ENCODE data around the gene GALNT11. TPM values are rescaled to one million over a fixed set of nuclear protein-coding genes. Genes with fewer than 3 reads are reported as not detected.

The GALNT11 gene

GRCh38 chr7:152158801-152159587, 133.5 kb downstream of the GALNT11 start:
- H2BK5ac ChIP-seq (ENCODE audit: low read length): no peak overlapping the region
- no peak overlapping the region for H3K9ac ChIP-seq (ENCODE audit: low read length)
- H3K23ac ChIP-seq (ENCODE audit: low read length): no peak overlapping the region
- H2AK5ac ChIP-seq (ENCODE audit: low read length): no peak overlapping the region
- no peak overlapping the region for H3K27ac ChIP-seq (ENCODE audit: low read depth, low read length)
- no peaks in the 10 kb centered on the region for H3K27me3 ChIP-seq (ENCODE audit: insufficient read depth, low read length, poor library complexity)
- no peaks in the 10 kb centered on the region for H3K79me1 ChIP-seq (ENCODE audit: low read length)
- no peak overlapping the region for H3K4me3 ChIP-seq (ENCODE audit: low read length)
- H3K79me2 ChIP-seq (ENCODE audit: control insufficient read depth, insufficient read depth, low read length): no peaks in the 10 kb centered on the region
- no peak overlapping the region for H2BK120ac ChIP-seq (ENCODE audit: low read depth, low read length)
- no peak overlapping the region for H3K56ac ChIP-seq (ENCODE audit: low read length)
- peaks cover 8% of the 10 kb centered on the region for H3K36me3 ChIP-seq (ENCODE audit: control insufficient read depth, insufficient read depth, low read length)
- no peak overlapping the region for H4K8ac ChIP-seq (ENCODE audit: low read depth, low read length)
- DNase-seq: no peak
- H3K4me2 ChIP-seq (ENCODE audit: low read length): no peak overlapping the region
- H3K4me1 ChIP-seq (ENCODE audit: control insufficient read depth, low read depth, low read length): no peaks in the 10 kb centered on the region
- H4K5ac ChIP-seq (ENCODE audit: low read length): no peak overlapping the region
- WGBS (ENCODE audit: extremely low coverage, insufficient coverage, low lambda C conversion rate): no CpG with 5 or more reads among the region's 11 CpGs
- H2BK15ac ChIP-seq (replicated peaks; ENCODE audit: low read depth): no peak overlapping the region
- H3K4ac ChIP-seq (ENCODE audit: low read depth, low read length): no peak overlapping the region
- H3K18ac ChIP-seq (ENCODE audit: low read length): no peak overlapping the region

GRCh38 chr7:152161171-152161570, 135.7 kb downstream of the GALNT11 start:
- no peak overlapping the region for H3K4ac ChIP-seq (ENCODE audit: low read depth, low read length)
- no peaks in the 10 kb centered on the region for H3K79me2 ChIP-seq (ENCODE audit: control insufficient read depth, insufficient read depth, low read length)
- peaks cover 8% of the 10 kb centered on the region for H3K36me3 ChIP-seq (ENCODE audit: control insufficient read depth, insufficient read depth, low read length)
- no peak overlapping the region for H3K18ac ChIP-seq (ENCODE audit: low read length)
- no peak overlapping the region for H2AK5ac ChIP-seq (ENCODE audit: low read length)
- no peak overlapping the region for H4K5ac ChIP-seq (ENCODE audit: low read length)
- no peak overlapping the region for H3K27ac ChIP-seq (ENCODE audit: low read depth, low read length)
- no peaks in the 10 kb centered on the region for H3K4me1 ChIP-seq (ENCODE audit: control insufficient read depth, low read depth, low read length)
- H4K8ac ChIP-seq (ENCODE audit: low read depth, low read length): no peak overlapping the region
- H3K23ac ChIP-seq (ENCODE audit: low read length): no peak overlapping the region
- no peak overlapping the region for H3K9ac ChIP-seq (ENCODE audit: low read length)
- no peak for DNase-seq
- H3K79me1 ChIP-seq (ENCODE audit: low read length): no peaks in the 10 kb centered on the region
- H3K56ac ChIP-seq (ENCODE audit: low read length): no peak overlapping the region
- H2BK15ac ChIP-seq (replicated peaks; ENCODE audit: low read depth): no peak overlapping the region
- no peak overlapping the region for H3K4me3 ChIP-seq (ENCODE audit: low read length)
- no peaks in the 10 kb centered on the region for H3K27me3 ChIP-seq (ENCODE audit: insufficient read depth, low read length, poor library complexity)
- no peak overlapping the region for H3K4me2 ChIP-seq (ENCODE audit: low read length)
- H2BK5ac ChIP-seq (ENCODE audit: low read length): no peak overlapping the region
- H2BK120ac ChIP-seq (ENCODE audit: low read depth, low read length): no peak overlapping the region

DNA sequence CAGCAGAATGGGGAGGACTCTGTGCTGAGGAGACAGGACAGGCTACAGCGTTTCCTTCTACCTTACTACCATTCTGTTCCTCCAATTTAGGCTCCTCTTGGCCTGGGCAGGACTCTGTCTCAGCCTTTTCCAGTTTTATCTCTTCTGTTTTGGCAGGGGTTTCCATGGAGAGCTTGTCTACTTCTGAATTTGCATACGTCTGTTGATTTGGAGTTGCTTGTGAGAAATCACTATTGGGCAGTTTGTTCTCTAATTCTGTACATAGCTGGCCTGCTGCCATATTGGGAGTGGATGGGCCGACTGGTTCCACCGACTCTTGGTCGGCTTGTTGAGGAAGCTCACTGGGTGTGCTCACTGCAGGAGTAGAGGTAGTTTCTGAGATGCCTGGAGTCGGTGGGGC, 136.8 kb downstream of the GALNT11 start:
- no peak overlapping the region for H3K18ac ChIP-seq (ENCODE audit: low read length)
- H4K5ac ChIP-seq (ENCODE audit: low read length): no peak overlapping the region
- no peak overlapping the region for H3K27ac ChIP-seq (ENCODE audit: low read depth, low read length)
- H3K79me1 ChIP-seq (ENCODE audit: low read length): no peaks in the 10 kb centered on the region
- H3K36me3 ChIP-seq (ENCODE audit: control insufficient read depth, insufficient read depth, low read length): peaks cover 8% of the 10 kb centered on the region
- no peaks in the 10 kb centered on the region for H3K27me3 ChIP-seq (ENCODE audit: insufficient read depth, low read length, poor library complexity)
- no peak overlapping the region for H2BK5ac ChIP-seq (ENCODE audit: low read length)
- no peak overlapping the region for H3K9ac ChIP-seq (ENCODE audit: low read length)
- no peak overlapping the region for H2BK120ac ChIP-seq (ENCODE audit: low read depth, low read length)
- WGBS (ENCODE audit: extremely low coverage, insufficient coverage, low lambda C conversion rate): no CpG with 5 or more reads among the region's 6 CpGs
- H3K56ac ChIP-seq (ENCODE audit: low read length): no peak overlapping the region
- no peak overlapping the region for H2AK5ac ChIP-seq (ENCODE audit: low read length)
- H4K8ac ChIP-seq (ENCODE audit: low read depth, low read length): no peak overlapping the region
- no peaks in the 10 kb centered on the region for H3K4me1 ChIP-seq (ENCODE audit: control insufficient read depth, low read depth, low read length)
- DNase-seq: peak; percentile 8
- no peak overlapping the region for H2BK15ac ChIP-seq (replicated peaks; ENCODE audit: low read depth)
- no peak overlapping the region for H3K4ac ChIP-seq (ENCODE audit: low read depth, low read length)
- no peak overlapping the region for H3K4me3 ChIP-seq (ENCODE audit: low read length)
- no peak overlapping the region for H3K23ac ChIP-seq (ENCODE audit: low read length)
- H3K4me2 ChIP-seq (ENCODE audit: low read length): no peak overlapping the region
- no peaks in the 10 kb centered on the region for H3K79me2 ChIP-seq (ENCODE audit: control insufficient read depth, insufficient read depth, low read length)

Small RNAs within 50 kb of the gene (small RNA-seq; reads per million reads assigned to genes)
- not detected for gene RF00017 (ENCODE audit: insufficient read depth)

Data from mesendoderm (in vitro differentiated cells).